Activated CD8-positive, alpha-beta T cell treated with anti-CD3 and anti-CD28 coated beads, Interleukin-2, amount 10 ng/mL, durations not matched to agents 7 days and 5 days (primary cell): ENCODE results near the gene RHBDL3. TPM values are rescaled to one million over a fixed set of nuclear protein-coding genes. Genes with fewer than 3 reads are reported as not detected.

Source experiments
- ATAC-seq: fragments of 150-1000 bp; cut with Tn5 transposase; one replicate; pipeline ENCODE4 v1.10.0; 2021; ENCODE audit warnings: moderate library complexity
- CTCF ChIA-PET: fragments of 350-600 bp; sonication (Branson Sonifier 250); formaldehyde crosslinking; loops from one replicate; lab custom pipeline; 2021; ENCODE audit warnings: antibody characterized with exemption; lab: Charles Lee
- POLR2A ChIA-PET: fragments of 350-600 bp; sonication (Branson Sonifier 250); formaldehyde crosslinking; loops from one replicate; lab custom pipeline; 2021; ENCODE audit warnings: antibody characterized with exemption; lab: Charles Lee
- DNase-seq: peaks from one replicate; pipeline ENCODE4 v3.0.0-alpha.2; 2020
- H3K27ac Mint-ChIP-seq: one replicate; pipeline ENCODE4 v1.8.0; 2021; ENCODE audit warnings: mild to moderate bottlenecking, mixed read lengths
- H3K27me3 Mint-ChIP-seq: one replicate; pipeline ENCODE4 v1.8.0; 2021; ENCODE audit warnings: low read depth, mixed read lengths
- H3K36me3 Mint-ChIP-seq: one replicate; pipeline ENCODE4 v1.8.0; 2021; ENCODE audit warnings: low read depth, mixed read lengths
- H3K4me1 Mint-ChIP-seq: one replicate; pipeline ENCODE4 v1.8.0; 2021; ENCODE audit warnings: low read depth, mixed read lengths
- H3K4me3 Mint-ChIP-seq: one replicate; pipeline ENCODE4 v1.8.0; 2021; ENCODE audit warnings: mild to moderate bottlenecking, mixed read lengths
- H3K9me3 Mint-ChIP-seq: one replicate; pipeline ENCODE4 v1.8.0; 2022; ENCODE audit warnings: mixed read lengths; ENCODE audit not compliant: insufficient read depth
- total RNA-seq, 2 experiments: library from RNA; stranded (reverse); gene quantifications; one replicate each; pipeline ENCODE4 v1.2.3, GENCODE V29; 2021

RHBDL3 gene
- total RNA-seq, 2 experiments from 2014 or later, result 0.82 to 1.0 TPM

DNA sequence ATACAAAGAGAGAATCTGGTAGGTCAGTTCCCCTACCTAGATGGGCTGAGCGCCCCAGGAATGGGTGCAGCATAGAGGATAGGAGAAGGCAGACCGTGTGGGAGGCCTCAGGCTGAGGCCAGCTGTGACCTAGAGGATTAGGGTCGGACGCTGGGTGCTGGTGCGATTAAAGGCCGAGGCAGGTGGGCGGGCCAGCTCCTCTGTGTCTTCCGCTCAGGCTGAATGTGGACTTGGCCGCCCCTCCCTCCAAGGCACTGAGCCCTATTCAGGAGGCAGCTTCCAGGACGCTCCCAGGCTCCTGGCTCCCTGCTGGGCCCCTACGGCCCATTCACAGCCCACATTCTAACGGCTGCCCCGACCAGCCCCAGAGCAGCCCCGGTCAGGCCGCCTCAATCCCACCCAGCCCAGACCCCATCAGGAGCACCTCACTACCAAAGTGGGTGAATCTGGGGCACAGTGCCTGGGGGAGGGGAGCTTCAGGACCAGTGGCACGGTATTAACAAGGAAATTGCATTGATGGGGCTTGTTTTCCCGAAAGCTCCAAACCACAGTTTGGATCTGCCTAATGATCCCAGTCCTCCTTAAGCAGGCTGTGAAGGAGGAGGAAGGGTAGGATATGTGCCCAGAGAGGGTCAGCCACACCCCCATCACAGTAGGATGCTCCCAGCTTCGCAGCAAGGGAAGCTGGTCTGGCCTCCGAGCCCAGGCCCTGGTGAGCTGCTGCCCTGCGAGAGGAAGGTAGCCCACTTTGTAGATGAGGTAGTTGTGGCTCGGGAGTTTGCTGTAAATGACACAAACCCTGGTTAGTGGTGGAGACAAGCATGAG lies 14.5 kb downstream of the RHBDL3 start:
- ChIA-PET POLR2A (no interaction called here), CTCF (no interaction called here)
- no peaks in the 10 kb centered on the region for H3K4me1 Mint-ChIP-seq
- no peaks in the 10 kb centered on the region for H3K36me3 Mint-ChIP-seq
- no peak overlapping the region for H3K27ac Mint-ChIP-seq
- no peak for ATAC-seq
- H3K9me3 Mint-ChIP-seq, result no peaks in the 10 kb centered on the region
- no peak overlapping the region for H3K4me3 Mint-ChIP-seq
- DNase-seq, result no peak
- peaks cover 5% of the 10 kb centered on the region for H3K27me3 Mint-ChIP-seq

DNA sequence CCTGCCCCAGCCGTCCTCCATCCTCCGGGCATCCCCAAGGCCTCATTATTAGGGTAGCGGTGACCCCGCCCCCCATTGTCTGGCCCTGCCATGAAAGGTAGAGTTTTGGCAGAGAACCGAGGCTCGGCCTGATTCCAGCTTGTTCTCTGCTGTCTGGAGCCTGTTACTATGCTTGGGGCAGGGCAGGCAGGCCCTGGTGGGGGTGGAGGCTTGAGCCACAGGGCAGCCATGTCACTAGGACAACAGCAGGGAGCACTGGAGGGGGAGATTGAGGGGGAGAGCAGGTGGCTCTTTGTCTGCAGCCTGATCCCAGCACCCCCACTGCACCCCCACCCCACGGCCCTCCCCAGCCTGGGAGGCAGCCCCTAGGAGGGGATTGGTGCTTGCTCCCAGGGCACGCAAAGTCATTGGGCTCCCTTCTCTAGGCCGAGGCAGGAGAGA lies 15.4 kb downstream of the RHBDL3 start:
- no peaks in the 10 kb centered on the region for H3K9me3 Mint-ChIP-seq
- DNase-seq, result no peak
- H3K4me1 Mint-ChIP-seq, result no peaks in the 10 kb centered on the region
- ChIA-PET POLR2A (no interaction called here), CTCF (no interaction called here)
- no peak overlapping the region for H3K27ac Mint-ChIP-seq
- H3K4me3 Mint-ChIP-seq, result no peak overlapping the region
- no peaks in the 10 kb centered on the region for H3K36me3 Mint-ChIP-seq
- peaks cover 5% of the 10 kb centered on the region for H3K27me3 Mint-ChIP-seq
- ATAC-seq, result no peak

DNA sequence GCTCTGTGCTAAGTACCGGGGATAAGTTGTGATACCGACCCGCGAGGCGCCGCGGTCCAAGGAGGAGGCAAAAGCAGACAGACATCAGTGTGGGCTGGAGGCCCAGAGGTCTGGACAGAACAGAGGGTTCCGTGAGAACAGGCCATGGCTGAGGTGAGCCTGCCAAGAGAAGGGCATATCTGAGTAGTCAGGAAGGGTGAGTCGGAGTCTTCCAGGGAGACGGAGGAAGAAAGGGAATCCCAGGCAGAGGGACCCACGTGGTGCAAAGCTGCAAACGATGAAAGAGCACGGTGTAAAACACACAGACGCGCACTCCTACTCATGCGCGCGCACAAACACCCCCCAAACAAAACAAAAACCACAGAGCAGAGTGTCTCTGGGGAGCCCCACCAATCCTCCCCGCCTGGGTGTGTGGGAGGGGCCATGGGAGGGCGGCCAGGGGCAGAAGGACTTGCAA lies 18.1 kb downstream of the RHBDL3 start:
- DNase-seq (no peak), ATAC-seq (no peak)
- Mint-ChIP-seq H3K27ac (no peak overlapping the region), H3K4me1 (peaks cover 3% of the 10 kb centered on the region), H3K9me3 (no peaks in the 10 kb centered on the region), H3K27me3 (peaks cover 5% of the 10 kb centered on the region), H3K4me3 (no peak overlapping the region), H3K36me3 (no peaks in the 10 kb centered on the region)
- ChIA-PET POLR2A (no interaction called here), CTCF (no interaction called here)

DNA sequence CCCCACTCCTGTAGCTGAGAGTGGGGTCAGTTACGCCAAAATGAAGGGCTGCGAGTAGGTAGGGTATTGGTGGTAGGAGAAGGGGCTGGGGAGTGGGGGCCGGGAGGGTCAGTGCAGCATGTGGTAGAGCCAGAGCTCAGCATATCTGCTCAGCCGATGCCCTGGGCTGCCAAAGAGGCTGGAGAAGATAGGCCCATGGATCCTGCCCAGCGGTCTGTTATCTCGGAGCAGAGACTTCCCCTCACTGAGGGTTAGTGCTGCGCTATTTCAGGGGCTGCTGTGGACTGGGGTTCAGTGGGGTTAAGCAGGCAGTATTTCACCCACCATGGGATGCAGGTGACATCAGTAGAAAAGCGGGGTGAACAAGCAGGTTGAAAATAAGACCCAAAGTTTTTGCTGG lies 19.7 kb downstream of the RHBDL3 start:
- Mint-ChIP-seq H3K27me3 (peaks cover 13% of the 10 kb centered on the region), H3K9me3 (no peaks in the 10 kb centered on the region), H3K4me3 (no peak overlapping the region), H3K27ac (no peak overlapping the region), H3K4me1 (peaks cover 6% of the 10 kb centered on the region), H3K36me3 (no peaks in the 10 kb centered on the region)
- ATAC-seq (no peak), DNase-seq (no peak)
- ChIA-PET POLR2A (no interaction called here), CTCF (interaction anchor here (2.0 kb wide), 1 partner anchor 159 kb away, joined by 4 read pairs; the partner anchor contains the start of gene PSMD11)

DNA sequence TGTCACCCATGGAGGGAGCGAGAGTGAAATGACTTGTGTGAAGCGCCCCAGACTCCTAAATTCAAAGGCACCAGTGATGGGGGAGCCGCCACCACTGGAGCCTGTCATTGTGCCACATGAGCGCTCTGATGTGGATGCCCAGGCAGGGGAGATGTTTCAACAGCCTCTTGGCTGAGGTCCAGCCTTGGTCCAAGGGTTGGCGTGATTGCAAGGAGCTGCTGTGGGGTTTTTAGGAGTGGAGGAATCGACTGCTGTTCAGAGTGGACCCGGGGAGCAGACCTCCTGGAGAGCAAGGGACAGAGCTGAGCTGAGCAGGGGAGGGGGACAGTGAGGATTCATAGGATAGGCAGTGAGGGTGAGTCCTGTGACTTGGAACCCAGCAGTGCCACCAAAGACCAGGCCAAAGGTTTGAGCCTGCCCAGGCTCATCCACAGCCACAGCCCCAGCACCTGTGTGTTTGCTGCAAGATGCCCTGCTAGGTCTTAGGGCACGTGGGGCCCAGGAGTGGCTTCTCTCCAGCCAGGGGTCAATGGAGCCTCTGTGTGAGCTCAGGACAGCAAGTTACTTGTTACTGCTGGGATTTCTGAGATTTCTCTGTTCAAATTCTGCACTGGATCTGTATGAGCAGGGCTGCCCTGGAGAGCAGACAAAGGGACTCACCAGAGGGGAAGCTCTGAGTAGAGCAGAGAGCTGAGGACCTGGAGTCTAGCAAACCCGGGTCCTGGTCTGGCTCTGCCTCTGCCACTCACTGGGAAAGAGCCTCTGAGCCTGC lies 20.3 kb downstream of the RHBDL3 start:
- Mint-ChIP-seq H3K4me3 (no peak overlapping the region), H3K36me3 (no peaks in the 10 kb centered on the region), H3K9me3 (no peaks in the 10 kb centered on the region), H3K27me3 (peaks cover 13% of the 10 kb centered on the region), H3K4me1 (peaks cover 6% of the 10 kb centered on the region), H3K27ac (no peak overlapping the region)
- no peak for DNase-seq
- no peak for ATAC-seq
- ChIA-PET POLR2A (interaction anchor here (0.6 kb wide), 1 partner anchor 104 kb away, joined by 3 read pairs; no protein-coding TSS in a partner anchor), CTCF (interaction anchor here (2.0 kb wide), 1 partner anchor 158 kb away, joined by 4 read pairs; the partner anchor contains the start of gene PSMD11)

DNA sequence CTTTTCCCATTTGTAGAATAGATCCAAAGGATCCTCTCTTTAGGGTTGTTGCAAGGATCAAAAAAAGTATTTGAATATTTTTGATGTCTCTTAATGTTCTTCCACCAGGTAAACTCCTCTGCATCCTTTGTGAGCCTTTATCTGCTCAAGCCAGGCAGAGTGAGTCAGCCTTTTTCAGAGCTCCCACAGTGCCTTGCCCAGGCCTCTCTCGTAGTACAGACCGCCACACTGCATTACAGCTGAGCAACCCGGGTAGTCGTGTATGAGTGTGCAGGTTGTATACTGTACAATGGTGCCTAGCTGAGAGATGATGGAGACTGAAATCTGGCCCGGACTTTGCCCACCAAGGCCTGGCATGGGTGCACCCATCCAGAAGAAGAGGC lies 20.9 kb downstream of the RHBDL3 start:
- no peaks in the 10 kb centered on the region for H3K9me3 Mint-ChIP-seq
- no peak for DNase-seq
- ChIA-PET POLR2A (interaction anchor here (0.6 kb wide), 2 partner anchors 25 to 105 kb away, joined by 3 read pairs; no protein-coding TSS in a partner anchor), CTCF (interaction anchor here (2.0 kb wide), 1 partner anchor 158 kb away, joined by 4 read pairs; the partner anchor contains the start of gene PSMD11)
- H3K4me3 Mint-ChIP-seq, result no peak overlapping the region
- no peaks in the 10 kb centered on the region for H3K36me3 Mint-ChIP-seq
- peaks cover 6% of the 10 kb centered on the region for H3K4me1 Mint-ChIP-seq
- H3K27me3 Mint-ChIP-seq, result peaks cover 13% of the 10 kb centered on the region
- ATAC-seq, result no peak
- H3K27ac Mint-ChIP-seq, result no peak overlapping the region

DNA sequence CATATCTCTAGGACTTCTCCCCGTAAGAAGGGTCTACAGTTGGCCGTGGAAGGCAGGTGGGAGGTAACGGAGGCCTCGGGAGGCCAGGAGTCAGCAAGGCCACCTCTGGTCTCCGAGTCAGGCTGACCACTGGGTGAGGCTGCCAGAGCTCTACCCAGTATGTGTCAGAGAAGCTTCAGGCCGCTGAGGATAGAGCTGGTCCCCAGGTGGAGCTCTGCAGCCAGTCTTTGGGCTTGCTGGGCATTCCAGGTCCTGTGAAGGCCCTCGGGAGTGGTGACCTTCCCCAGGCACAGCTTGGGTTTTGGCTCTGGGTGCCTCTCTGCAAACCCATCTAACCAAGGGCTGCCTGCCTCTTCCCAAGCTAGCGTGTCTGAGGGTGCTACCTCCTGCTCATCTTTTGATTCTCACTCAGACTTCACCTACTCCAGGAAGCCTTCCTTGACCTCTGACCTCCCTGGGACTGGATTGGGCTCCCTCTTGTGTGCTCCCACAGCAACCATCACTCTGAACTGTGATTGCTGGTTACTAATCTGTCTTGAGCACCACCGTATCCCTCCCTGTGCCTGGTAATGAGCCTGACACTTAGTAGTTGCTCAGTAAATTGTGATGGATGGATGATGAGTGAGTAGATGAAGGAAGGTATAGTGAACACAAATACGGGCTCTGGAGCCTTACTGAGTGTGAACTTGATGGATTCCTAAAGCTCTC lies 22.3 kb downstream of the RHBDL3 start:
- Mint-ChIP-seq H3K9me3 (no peaks in the 10 kb centered on the region), H3K36me3 (no peaks in the 10 kb centered on the region), H3K27ac (no peak overlapping the region), H3K4me3 (no peak overlapping the region), H3K27me3 (peaks cover 13% of the 10 kb centered on the region), H3K4me1 (peaks cover 6% of the 10 kb centered on the region)
- DNase-seq (no peak), ATAC-seq (no peak)
- ChIA-PET POLR2A (no interaction called here), CTCF (interaction anchor here (1.3 kb wide), 1 partner anchor 31 kb away, joined by 4 read pairs; no protein-coding TSS in a partner anchor)

DNA sequence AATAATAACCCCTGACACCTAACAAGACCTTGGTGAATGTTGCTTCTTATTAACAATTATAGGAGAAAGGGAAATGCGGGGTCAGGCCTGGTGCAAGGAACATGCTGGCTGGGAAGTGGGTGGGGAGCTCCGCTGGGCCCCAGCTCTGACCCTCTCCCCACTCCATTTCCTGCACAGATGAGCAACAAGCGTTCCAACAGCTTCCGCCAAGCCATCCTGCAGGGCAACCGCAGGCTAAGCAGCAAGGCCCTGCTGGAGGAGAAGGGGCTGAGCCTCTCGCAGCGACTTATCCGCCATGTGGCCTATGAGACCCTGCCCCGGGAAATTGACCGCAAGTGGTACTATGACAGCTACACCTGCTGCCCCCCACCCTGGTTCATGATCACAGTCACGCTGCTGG lies 23.0 kb downstream of the RHBDL3 start:
- Mint-ChIP-seq H3K4me1 (peaks cover 6% of the 10 kb centered on the region), H3K4me3 (no peak overlapping the region), H3K27me3 (peaks cover 11% of the 10 kb centered on the region), H3K9me3 (no peaks in the 10 kb centered on the region), H3K27ac (no peak overlapping the region), H3K36me3 (no peaks in the 10 kb centered on the region)
- ChIA-PET CTCF (interaction anchor here (1.3 kb wide), 1 partner anchor 30 kb away, joined by 4 read pairs; no protein-coding TSS in a partner anchor), POLR2A (no interaction called here)
- DNase-seq (no peak), ATAC-seq (no peak)

DNA sequence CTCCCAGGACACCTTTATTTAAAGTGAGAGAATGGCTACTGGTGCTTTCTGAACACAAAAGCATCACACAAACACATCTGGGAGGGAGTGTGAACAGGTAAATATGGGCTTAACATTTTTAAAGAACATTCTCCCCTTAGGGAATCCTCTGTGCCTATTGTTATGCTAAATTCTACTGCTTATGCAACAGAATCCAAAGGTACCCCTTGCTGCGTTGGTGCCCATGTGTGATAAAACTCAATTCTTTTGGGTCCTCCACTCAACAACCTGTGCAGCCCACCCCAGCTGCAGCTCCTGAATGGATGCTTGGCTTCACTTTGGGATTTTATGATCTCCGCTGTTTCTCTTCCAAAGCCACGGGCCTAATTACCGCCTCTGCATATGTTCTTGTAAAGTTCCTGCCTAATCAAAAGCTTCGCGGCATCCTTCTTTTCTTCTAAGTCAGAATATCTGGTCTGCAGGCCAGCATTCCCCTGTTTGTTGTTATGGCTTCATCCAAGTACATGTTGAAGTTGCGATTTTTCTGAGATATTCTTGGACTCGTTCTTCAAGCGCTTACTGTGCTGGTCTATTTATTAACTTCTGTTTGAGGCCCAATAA lies 23.9 kb downstream of the RHBDL3 start:
- DNase-seq, result no peak
- ChIA-PET CTCF (interaction anchor here (1.1 kb wide), 1 partner anchor 36 kb away, joined by 3 read pairs; no protein-coding TSS in a partner anchor), POLR2A (no interaction called here)
- Mint-ChIP-seq H3K27me3 (peaks cover 8% of the 10 kb centered on the region), H3K4me1 (peaks cover 6% of the 10 kb centered on the region), H3K36me3 (no peaks in the 10 kb centered on the region), H3K27ac (no peak overlapping the region), H3K4me3 (no peak overlapping the region), H3K9me3 (no peaks in the 10 kb centered on the region)
- ATAC-seq, result no peak

DNA sequence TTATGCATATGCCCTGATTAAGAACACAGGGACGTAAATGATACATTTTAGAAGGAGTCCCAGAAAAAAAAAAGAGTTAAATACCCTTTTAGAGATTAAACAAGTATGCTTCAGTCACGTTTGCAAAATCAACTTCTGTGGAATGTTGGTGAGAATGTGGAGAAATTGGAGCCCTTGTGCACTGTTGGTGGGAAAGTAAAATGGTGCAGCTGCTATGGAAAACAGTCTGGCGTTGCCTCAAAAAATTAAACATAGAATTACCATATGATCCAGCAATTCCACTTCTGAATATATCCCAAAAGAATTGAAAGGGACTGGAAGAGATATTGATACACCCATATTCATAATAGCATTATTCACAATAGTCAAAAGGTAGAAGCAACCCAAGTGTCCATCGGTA lies 26.5 kb downstream of the RHBDL3 start:
- peaks cover 10% of the 10 kb centered on the region for H3K27me3 Mint-ChIP-seq
- CTCF ChIA-PET, result no interaction called here
- no peaks in the 10 kb centered on the region for H3K36me3 Mint-ChIP-seq
- DNase-seq (no peak), ATAC-seq (no peak)
- H3K4me1 Mint-ChIP-seq, result peaks cover 6% of the 10 kb centered on the region
- no peak overlapping the region for H3K4me3 Mint-ChIP-seq
- POLR2A ChIA-PET, result no interaction called here
- no peaks in the 10 kb centered on the region for H3K9me3 Mint-ChIP-seq
- no peak overlapping the region for H3K27ac Mint-ChIP-seq

DNA sequence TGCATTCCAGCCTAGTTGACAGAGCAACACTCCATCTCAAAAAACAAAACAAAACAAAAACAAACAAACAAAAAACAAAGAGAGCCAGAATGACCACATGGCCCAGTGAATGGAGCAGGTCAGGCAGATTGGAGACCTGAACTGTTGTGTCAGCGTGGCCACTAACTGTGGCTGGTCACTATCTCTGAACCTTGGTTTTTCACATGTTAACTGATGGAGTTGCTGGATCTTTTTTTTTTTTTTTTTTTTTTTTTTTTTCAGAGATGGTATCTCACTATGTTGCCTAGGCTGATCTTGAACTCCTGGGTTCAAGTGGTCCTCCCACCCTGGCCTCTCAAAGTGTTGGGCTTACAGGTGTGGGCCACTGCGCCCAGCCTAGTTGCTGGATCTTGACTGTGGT lies 31.8 kb downstream of the RHBDL3 start:
- DNase-seq, result no peak
- ChIA-PET POLR2A (no interaction called here), CTCF (no interaction called here)
- Mint-ChIP-seq H3K4me3 (no peak overlapping the region), H3K36me3 (no peaks in the 10 kb centered on the region), H3K27ac (no peak overlapping the region), H3K9me3 (no peaks in the 10 kb centered on the region), H3K27me3 (peaks cover 2% of the 10 kb centered on the region), H3K4me1 (no peaks in the 10 kb centered on the region)
- ATAC-seq, result no peak
